ENCODE measurements around the gene LRRC40. TPM values are rescaled to one million over a fixed set of nuclear protein-coding genes. Genes with fewer than 3 reads are reported as not detected.

The LRRC40 gene
- total and polyA plus RNA-seq, 2 donors (not counting 3 experiments of a cell fraction or from before 2014, with no cell fraction given): 8.1 to 21.1 TPM

- ChIA-PET POLR2A (no interaction called here), CTCF (no interaction called here)
- TF ChIP-seq EZH2 (IDR thresholded peaks at IDR 0.05; ENCODE audit: borderline replicate concordance, low read depth, low read length, severe bottlenecking) (no peak), GATA2 (IDR thresholded peaks at IDR 0.05; ENCODE audit: insufficient read depth, insufficient read length, low read depth, low read length) (no peak), POLR2A (IDR thresholded peaks at IDR 0.05; ENCODE audit: low read depth, low read length) (no peak), FOS (IDR thresholded peaks at IDR 0.05; ENCODE audit: borderline replicate concordance, insufficient read depth, low read length) (no peak), MYC (IDR thresholded peaks at IDR 0.05; ENCODE audit: low read depth, low read length) (no peak), JUN (IDR thresholded peaks at IDR 0.05; ENCODE audit: borderline replicate concordance, insufficient read depth, insufficient read length, low read depth) (no peak), CTCF (IDR thresholded peaks at IDR 0.05; ENCODE audit: extremely low read depth in 1 of 2, insufficient read depth in 1 of 2, low read depth in 1 of 2, low read length in 2 of 2) (no peak), MAX (IDR thresholded peaks at IDR 0.05; ENCODE audit: insufficient read depth, insufficient read length) (no peak), POLR2AphosphoS5 (IDR thresholded peaks at IDR 0.05; ENCODE audit: insufficient read depth, low read depth, low read length) (no peak)
- H3K4me1 ChIP-seq (ENCODE audit: control insufficient read depth, extremely low read depth, insufficient read depth, low read length): peaks cover 25% of the 10 kb centered on the region
- H4K20me1 ChIP-seq (replicated peaks; ENCODE audit: control insufficient read depth, extremely low read depth, insufficient read depth, low read length): peaks cover 14% of the 10 kb centered on the region
- no peaks in the 10 kb centered on the region for H3K27me3 ChIP-seq (ENCODE audit: control insufficient read depth in 2 of 2, insufficient read depth in 2 of 2, low read length in 2 of 2)
- peaks cover 4 to 25% of the 10 kb centered on the region in 2 experiments for H3K36me3 ChIP-seq (ENCODE audit: control insufficient read depth in 2 of 2, extremely low read depth in 1 of 2, insufficient read depth in 2 of 2, low read length in 2 of 2)
- no peaks in the 10 kb centered on the region for H3K9me3 ChIP-seq (replicated peaks; ENCODE audit: control insufficient read depth, insufficient read depth, low read length)
- H3K9me1 ChIP-seq (replicated peaks; ENCODE audit: control insufficient read depth, extremely low read depth, insufficient read depth, low read length): no peaks in the 10 kb centered on the region
- dilution Hi-C loops (cut with MboI; ENCODE audit: extremely low pct_ligation_motif_present, low sequenced_read_pairs): no loop called here
- H3K27ac ChIP-seq (ENCODE audit: insufficient read depth, low read depth, low read length): no peak overlapping the region
- H3K9ac ChIP-seq (replicated peaks; ENCODE audit: extremely low read depth, insufficient read depth, low read length): no peak overlapping the region
- no peak overlapping the region for H3K4me3 ChIP-seq (replicated peaks in 1 of 3; ENCODE audit: insufficient read depth in 1 of 3, low read depth in 1 of 3, low read length in 3 of 3)
- no TSS peak for BruUV-seq (replicated peaks)
- no peak for FAIRE-seq
- DNase-seq (ENCODE audit: low read depth, low spot score): no peak
- peaks cover 81% of the 10 kb centered on the region for H3K79me2 ChIP-seq (ENCODE audit: control insufficient read depth, insufficient read depth, low read length)
- no peak overlapping the region for H3K4me2 ChIP-seq (ENCODE audit: insufficient read depth, low read length)
- H2AFZ ChIP-seq (ENCODE audit: low read depth, low read length): no peak overlapping the region
- intact Hi-C loops (cut with micrococcal nuclease): loop anchor here (5.0 kb wide), 3 partner anchors 178 to 287 kb away; no protein-coding TSS in a partner anchor
These were observed 19.6 kb upstream of the LRRC40 start for GRCh38 chr1:70224954-70225353.
